H1 (cell line): ENCODE results near the gene MCFD2.

Source experiments
- BRCA1 ChIP-seq: IDR thresholded peaks from 2 replicates; pipeline ENCODE4 v1.6.1; 2012; ENCODE audit warnings: low read depth, low read length, improper control_type of control experiment
- CTCF ChIP-seq, 3 experiments: IDR thresholded peaks; 1 replicate in 2 of 3; 2 replicates in 1 of 3; pipeline versions ENCODE4 v1.5.1 to v1.6.1; 2011; ENCODE audit warnings: low read length in 3 of 3, mild to moderate bottlenecking in 3 of 3, inconsistent platforms in 2 of 3, low read depth in 1 of 3, moderate library complexity in 1 of 3; ENCODE audit not compliant: insufficient read depth in 1 of 3; ENCODE audit errors: control extremely low read depth in 1 of 3
- EP300 ChIP-seq, 2 experiments: IDR thresholded peaks; 1 replicate in 1 of 2; 2 replicates in 1 of 2; pipeline ENCODE4 v1.6.1; 2011 to 2012; ENCODE audit warnings: low read depth in 2 of 2, low read length in 2 of 2, mild to moderate bottlenecking in 2 of 2, borderline replicate concordance in 1 of 2, inconsistent platforms in 1 of 2, moderate library complexity in 1 of 2
- MAFK ChIP-seq: IDR thresholded peaks from 2 replicates; pipeline ENCODE4 v1.6.1; 2012; ENCODE audit warnings: low read depth, mild to moderate bottlenecking, improper control_type of control experiment, low read length
- PHF8 ChIP-seq: fragments of 200-600 bp; sonication (generic); conservative IDR thresholded peaks from 2 replicates; pipeline ENCODE4 v1.7.1; 2012; ENCODE audit warnings: low read depth, mild to moderate bottlenecking, inconsistent platforms, low read length, moderate library complexity
- POLR2A ChIP-seq, 2 experiments: IDR thresholded peaks; 1 replicate in 1 of 2; 2 replicates in 1 of 2; pipeline ENCODE4 v1.6.1; 2011; ENCODE audit warnings: low read depth in 2 of 2, low read length in 2 of 2, mild to moderate bottlenecking in 2 of 2; ENCODE audit errors: control extremely low read depth in 1 of 2

- TF ChIP-seq CTCF (IDR thresholded peaks at IDR 0.05; ENCODE audit: control extremely low read depth in 1 of 3, insufficient read depth in 1 of 3, low read depth in 1 of 3, low read length in 3 of 3) (no peak), BRCA1 (no peak), MAFK (no peak), EP300 (IDR thresholded peaks at IDR 0.05; ENCODE audit: borderline replicate concordance in 1 of 2, low read depth in 2 of 2, low read length in 2 of 2) (no peak), PHF8 (no peak), POLR2A (IDR thresholded peaks at IDR 0.05; ENCODE audit: control extremely low read depth in 1 of 2, low read depth in 2 of 2, low read length in 2 of 2) (no peak)
These were observed 17.6 kb downstream of the MCFD2 start for GRCh38 chr2:46898024-46898423.
